ENCODE measurements around the gene FAM53B. TPM values are rescaled to one million over a fixed set of nuclear protein-coding genes. Genes with fewer than 3 reads are reported as not detected.
A peak's percentile ranks its signal among the peaks of the same experiment; 100 is the strongest.

Gene FAM53B
- total RNA-seq, 4 donors from 2014 or later = 63.5 to 75.5 (median 67.3) TPM

DNA sequence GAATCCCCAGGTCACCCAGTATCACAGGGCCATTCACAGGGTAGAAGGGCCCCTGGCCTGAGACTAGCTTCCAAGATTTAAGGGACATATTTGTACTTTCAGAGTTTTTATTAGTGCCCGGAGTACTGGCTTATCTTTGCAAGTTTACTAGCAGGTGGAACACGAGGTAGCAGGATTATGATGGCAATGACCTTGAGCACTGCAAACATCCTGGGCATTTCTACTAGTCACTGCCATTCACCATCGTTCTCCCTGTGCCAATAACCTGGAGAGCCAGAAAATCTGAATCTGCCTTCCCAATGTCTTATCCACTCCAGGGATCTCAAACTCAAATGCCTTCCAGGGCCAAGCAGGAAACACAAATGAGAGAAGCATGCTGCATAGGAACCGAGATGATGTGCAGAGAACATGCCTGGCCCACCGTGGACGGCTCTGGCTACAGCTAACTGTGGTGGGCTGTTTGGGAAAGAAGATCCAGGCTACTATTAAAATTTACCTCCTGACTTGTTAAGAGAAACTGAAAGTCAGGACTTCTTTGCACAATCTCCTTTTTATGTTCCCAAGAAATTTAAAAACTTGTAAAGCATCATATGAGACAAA lies 16.7 kb downstream of the FAM53B start:
- H3K36me3 ChIP-seq = no peaks in the 10 kb centered on the region
- H3K9me3 ChIP-seq = no peaks in the 10 kb centered on the region
- TF ChIP-seq POLR2A (IDR thresholded peaks at IDR 0.05) = no peak
- TF ChIP-seq, protein P1, sequence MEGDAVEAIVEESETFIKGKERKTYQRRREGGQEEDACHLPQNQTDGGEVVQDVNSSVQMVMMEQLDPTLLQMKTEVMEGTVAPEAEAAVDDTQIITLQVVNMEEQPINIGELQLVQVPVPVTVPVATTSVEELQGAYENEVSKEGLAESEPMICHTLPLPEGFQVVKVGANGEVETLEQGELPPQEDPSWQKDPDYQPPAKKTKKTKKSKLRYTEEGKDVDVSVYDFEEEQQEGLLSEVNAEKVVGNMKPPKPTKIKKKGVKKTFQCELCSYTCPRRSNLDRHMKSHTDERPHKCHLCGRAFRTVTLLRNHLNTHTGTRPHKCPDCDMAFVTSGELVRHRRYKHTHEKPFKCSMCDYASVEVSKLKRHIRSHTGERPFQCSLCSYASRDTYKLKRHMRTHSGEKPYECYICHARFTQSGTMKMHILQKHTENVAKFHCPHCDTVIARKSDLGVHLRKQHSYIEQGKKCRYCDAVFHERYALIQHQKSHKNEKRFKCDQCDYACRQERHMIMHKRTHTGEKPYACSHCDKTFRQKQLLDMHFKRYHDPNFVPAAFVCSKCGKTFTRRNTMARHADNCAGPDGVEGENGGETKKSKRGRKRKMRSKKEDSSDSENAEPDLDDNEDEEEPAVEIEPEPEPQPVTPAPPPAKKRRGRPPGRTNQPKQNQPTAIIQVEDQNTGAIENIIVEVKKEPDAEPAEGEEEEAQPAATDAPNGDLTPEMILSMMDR (IDR thresholded peaks at IDR 0.05) = no peak
- TF ChIP-seq POLR2AphosphoS5 (IDR thresholded peaks at IDR 0.05) = no peak
- no peak for TF ChIP-seq EP300 (IDR thresholded peaks at IDR 0.05)
- no peaks in the 10 kb centered on the region for H3K27me3 ChIP-seq
- 48% methylated on average over 6 of the region's 6 CpGs for WGBS
- peaks cover 93% of the 10 kb centered on the region for H3K4me1 ChIP-seq
- H3K4me3 ChIP-seq = no peak overlapping the region
- peak overlapping the region; percentile 71 for H3K27ac ChIP-seq
- peak in 1 of 2 donors; percentile 25 for DNase-seq (ENCODE audit: low spot score in 2 of 2)

DNA sequence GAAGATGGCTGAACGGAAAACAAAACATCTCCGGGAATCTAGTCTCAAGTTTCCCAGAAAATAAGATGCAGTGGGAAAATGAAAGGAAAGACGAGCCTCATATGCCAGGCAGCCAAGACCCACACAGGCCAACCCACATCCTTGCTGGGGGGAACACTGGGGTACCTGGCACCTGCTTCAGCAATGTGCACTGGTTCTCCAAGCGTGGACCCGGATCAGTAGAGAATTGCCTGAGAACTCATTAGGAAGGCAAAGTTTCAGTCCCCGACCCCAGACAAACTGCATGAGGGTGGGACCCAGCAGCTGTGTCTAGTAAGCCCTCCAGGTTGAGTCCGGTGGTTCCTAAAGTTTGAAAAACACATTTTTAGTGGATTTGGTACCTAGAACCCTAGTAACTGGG lies 18.4 kb downstream of the FAM53B start:
- peaks cover 93% of the 10 kb centered on the region for H3K4me1 ChIP-seq
- TF ChIP-seq, protein P1 (IDR thresholded peaks at IDR 0.05) = no peak
- TF ChIP-seq POLR2AphosphoS5 (IDR thresholded peaks at IDR 0.05) = no peak
- no peak for TF ChIP-seq POLR2A (IDR thresholded peaks at IDR 0.05)
- no peak for TF ChIP-seq EP300 (IDR thresholded peaks at IDR 0.05)
- 80% methylated on average over 7 of the region's 7 CpGs for WGBS
- peak in 1 of 2 donors; percentile 38 for DNase-seq (ENCODE audit: low spot score in 2 of 2)
- no peaks in the 10 kb centered on the region for H3K36me3 ChIP-seq
- H3K27me3 ChIP-seq = no peaks in the 10 kb centered on the region
- no peak overlapping the region for H3K27ac ChIP-seq
- no peaks in the 10 kb centered on the region for H3K9me3 ChIP-seq
- H3K4me3 ChIP-seq = no peak overlapping the region

DNA sequence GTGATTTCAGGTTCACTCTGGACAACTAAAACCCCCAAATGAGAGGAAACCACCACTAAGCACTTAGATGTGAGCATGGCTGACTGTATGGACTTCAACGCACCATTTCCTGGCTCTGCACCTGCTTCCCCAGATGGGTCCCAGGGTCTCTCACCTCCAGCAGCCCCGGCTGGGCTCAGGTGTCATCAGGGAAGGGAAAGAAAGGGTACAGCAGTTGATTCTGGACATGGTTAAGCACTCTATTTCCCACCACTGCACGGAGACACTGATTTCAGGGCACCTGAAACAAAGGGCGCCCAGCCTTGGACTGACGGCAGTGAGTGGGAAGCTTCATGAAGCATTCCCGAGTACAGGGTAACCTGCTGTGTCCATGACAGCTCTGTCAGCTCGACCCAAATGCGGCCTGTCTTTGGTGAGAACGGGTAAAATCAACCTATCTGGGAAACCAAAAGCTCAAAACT lies 19.0 kb downstream of the FAM53B start:
- Histone ChIP-seq H3K4me3 (no peak overlapping the region), H3K27ac (peak overlapping the region; percentile 79), H3K9me3 (no peaks in the 10 kb centered on the region), H3K36me3 (no peaks in the 10 kb centered on the region), H3K27me3 (no peaks in the 10 kb centered on the region), H3K4me1 (peaks cover 95% of the 10 kb centered on the region)
- WGBS = 96% methylated on average over 9 of the region's 9 CpGs
- TF ChIP-seq, protein P1 (IDR thresholded peaks at IDR 0.05) = no peak
- no peak for TF ChIP-seq EP300 (IDR thresholded peaks at IDR 0.05)
- TF ChIP-seq POLR2AphosphoS5 (IDR thresholded peaks at IDR 0.05) = no peak
- no peak for TF ChIP-seq POLR2A (IDR thresholded peaks at IDR 0.05)
- DNase-seq (ENCODE audit: low spot score in 2 of 2) = peak in 1 of 2 donors; percentile 40

DNA sequence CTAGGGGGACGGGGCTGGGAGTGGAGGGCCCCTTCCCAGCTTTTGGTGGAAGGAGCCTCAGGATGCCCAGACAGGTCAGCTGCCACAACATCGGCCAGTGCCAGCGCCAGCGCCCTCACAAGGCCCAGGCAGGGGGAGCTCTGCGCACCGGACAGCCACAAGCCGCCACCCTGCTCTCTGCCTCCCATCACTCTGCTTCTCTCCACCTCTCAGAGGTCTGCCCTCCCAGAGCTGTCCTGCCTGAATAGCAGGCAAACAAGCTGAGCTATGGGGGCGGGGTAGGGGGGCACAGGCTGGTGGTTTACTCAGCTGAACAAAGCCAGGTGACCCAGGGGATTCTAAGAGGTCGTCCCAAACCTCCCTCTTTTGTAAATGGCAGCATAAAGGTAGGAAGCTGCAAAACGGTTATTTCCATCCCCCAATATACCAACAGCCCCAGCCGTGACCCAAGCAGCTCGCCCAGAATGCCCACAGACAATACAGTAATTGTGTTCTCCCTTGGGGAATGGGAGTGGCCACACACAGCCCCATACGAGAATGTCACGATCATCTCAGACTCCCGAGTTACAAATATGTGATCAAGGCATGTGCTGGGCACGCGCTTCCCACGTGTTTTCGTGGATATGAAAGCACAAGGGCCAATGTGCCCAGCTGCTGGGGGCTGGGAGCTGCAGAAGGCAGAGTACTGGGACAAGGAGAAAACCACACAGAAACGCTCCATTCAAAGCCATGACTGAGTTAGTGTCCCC lies 19.7 kb downstream of the FAM53B start:
- peak overlapping the region; percentile 79 for H3K27ac ChIP-seq
- H3K4me3 ChIP-seq = no peak overlapping the region
- H3K36me3 ChIP-seq = no peaks in the 10 kb centered on the region
- WGBS = 54% methylated on average over 12 of the region's 20 CpGs
- TF ChIP-seq POLR2AphosphoS5 (IDR thresholded peaks at IDR 0.05) = peak in 1 of 3 donors; percentile 52
- TF ChIP-seq, protein P1 (IDR thresholded peaks at IDR 0.05) = no peak
- DNase-seq (ENCODE audit: low spot score in 2 of 2) = peak in 1 of 2 donors; percentile 66
- H3K4me1 ChIP-seq = peaks cover 95% of the 10 kb centered on the region
- H3K9me3 ChIP-seq = no peaks in the 10 kb centered on the region
- H3K27me3 ChIP-seq = no peaks in the 10 kb centered on the region

DNA sequence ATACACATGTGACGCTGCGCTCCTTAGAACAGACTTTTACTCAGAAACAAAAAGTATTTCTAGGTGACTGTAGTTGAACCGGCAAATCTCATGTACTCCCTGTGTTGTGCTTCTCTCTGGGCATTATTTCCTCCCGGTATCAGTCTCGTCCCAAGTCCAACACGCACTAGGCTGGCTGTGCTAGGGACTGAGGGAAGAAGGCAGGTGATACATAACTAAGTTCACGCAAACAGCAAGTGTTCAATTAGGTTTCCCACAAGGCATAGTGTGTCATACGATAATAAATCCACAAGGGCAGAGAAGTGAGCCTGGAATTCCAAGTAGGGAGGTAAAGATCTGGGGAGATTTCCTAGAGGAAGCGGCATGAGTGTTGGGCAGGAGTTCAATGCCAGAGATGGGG lies 20.4 kb downstream of the FAM53B start:
- peak overlapping the region; percentile 79 for H3K27ac ChIP-seq
- TF ChIP-seq POLR2A (IDR thresholded peaks at IDR 0.05) = no peak
- no peak for TF ChIP-seq EP300 (IDR thresholded peaks at IDR 0.05)
- TF ChIP-seq, protein P1 (IDR thresholded peaks at IDR 0.05) = no peak
- TF ChIP-seq POLR2AphosphoS5 (IDR thresholded peaks at IDR 0.05) = no peak
- DNase-seq (ENCODE audit: low spot score in 2 of 2) = no peak
- no peaks in the 10 kb centered on the region for H3K9me3 ChIP-seq
- 68% methylated on average over 9 of the region's 9 CpGs for WGBS
- no peaks in the 10 kb centered on the region for H3K27me3 ChIP-seq
- peaks cover 95% of the 10 kb centered on the region for H3K4me1 ChIP-seq
- H3K4me3 ChIP-seq = no peak overlapping the region
- no peaks in the 10 kb centered on the region for H3K36me3 ChIP-seq
